GM06990 (cell line): ENCODE data around the gene PLB1.
A peak's percentile ranks its signal among the peaks of the same experiment; 100 is the strongest.

Experiments
- DNase-seq: peaks from one replicate; pipeline ENCODE4 v3.0.0-alpha.2; 2011; ENCODE audit not compliant: insufficient read length; ENCODE audit errors: extremely low read depth
- H3K27me3 ChIP-seq: replicated peaks from 2 replicates; pipeline ENCODE4 v1.6.0; 2011; ENCODE audit warnings: low read length; ENCODE audit not compliant: control insufficient read depth, insufficient read depth
- H3K36me3 ChIP-seq: 2 replicates; pipeline ENCODE4 v1.5.1; 2011; ENCODE audit warnings: low read length; ENCODE audit not compliant: control insufficient read depth, insufficient read depth
- H3K4me3 ChIP-seq: replicated peaks from 2 replicates; pipeline ENCODE4 v1.5.1; 2011; ENCODE audit warnings: low read depth, mild to moderate bottlenecking, control low read depth, low read length
- TF ChIP-seq, protein P1 (sequence below): IDR thresholded peaks from 2 replicates; pipeline ENCODE4 v1.5.1; 2011; ENCODE audit warnings: low read length, control low read depth, mild to moderate bottlenecking, inconsistent platforms; ENCODE audit not compliant: insufficient read depth, poor library complexity, severe bottlenecking

Gene PLB1

DNA sequence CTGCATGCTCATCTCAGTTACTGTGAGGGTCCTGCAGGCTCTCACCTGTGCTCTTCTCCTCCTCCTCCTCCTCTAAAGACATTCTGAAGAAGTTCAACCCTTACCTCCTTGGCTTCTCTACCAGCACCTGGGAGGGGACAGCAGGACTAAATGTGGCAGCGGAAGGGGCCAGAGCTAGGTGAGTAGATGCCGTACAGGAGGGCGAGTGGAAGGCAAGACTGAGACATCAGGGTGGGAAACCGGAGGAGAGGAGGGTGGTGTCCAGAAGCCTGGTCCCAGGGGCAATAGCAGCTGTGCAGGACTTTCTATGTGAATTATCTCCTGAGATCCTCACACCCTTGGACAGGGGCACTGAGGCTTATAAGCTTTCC lies 124.9 kb downstream of the PLB1 start:
- no peaks in the 10 kb centered on the region for H3K27me3 ChIP-seq
- TF ChIP-seq, protein P1, sequence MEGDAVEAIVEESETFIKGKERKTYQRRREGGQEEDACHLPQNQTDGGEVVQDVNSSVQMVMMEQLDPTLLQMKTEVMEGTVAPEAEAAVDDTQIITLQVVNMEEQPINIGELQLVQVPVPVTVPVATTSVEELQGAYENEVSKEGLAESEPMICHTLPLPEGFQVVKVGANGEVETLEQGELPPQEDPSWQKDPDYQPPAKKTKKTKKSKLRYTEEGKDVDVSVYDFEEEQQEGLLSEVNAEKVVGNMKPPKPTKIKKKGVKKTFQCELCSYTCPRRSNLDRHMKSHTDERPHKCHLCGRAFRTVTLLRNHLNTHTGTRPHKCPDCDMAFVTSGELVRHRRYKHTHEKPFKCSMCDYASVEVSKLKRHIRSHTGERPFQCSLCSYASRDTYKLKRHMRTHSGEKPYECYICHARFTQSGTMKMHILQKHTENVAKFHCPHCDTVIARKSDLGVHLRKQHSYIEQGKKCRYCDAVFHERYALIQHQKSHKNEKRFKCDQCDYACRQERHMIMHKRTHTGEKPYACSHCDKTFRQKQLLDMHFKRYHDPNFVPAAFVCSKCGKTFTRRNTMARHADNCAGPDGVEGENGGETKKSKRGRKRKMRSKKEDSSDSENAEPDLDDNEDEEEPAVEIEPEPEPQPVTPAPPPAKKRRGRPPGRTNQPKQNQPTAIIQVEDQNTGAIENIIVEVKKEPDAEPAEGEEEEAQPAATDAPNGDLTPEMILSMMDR: no peak
- DNase-seq: no peak
- no peak overlapping the region for H3K4me3 ChIP-seq
- H3K36me3 ChIP-seq: no peaks in the 10 kb centered on the region

DNA sequence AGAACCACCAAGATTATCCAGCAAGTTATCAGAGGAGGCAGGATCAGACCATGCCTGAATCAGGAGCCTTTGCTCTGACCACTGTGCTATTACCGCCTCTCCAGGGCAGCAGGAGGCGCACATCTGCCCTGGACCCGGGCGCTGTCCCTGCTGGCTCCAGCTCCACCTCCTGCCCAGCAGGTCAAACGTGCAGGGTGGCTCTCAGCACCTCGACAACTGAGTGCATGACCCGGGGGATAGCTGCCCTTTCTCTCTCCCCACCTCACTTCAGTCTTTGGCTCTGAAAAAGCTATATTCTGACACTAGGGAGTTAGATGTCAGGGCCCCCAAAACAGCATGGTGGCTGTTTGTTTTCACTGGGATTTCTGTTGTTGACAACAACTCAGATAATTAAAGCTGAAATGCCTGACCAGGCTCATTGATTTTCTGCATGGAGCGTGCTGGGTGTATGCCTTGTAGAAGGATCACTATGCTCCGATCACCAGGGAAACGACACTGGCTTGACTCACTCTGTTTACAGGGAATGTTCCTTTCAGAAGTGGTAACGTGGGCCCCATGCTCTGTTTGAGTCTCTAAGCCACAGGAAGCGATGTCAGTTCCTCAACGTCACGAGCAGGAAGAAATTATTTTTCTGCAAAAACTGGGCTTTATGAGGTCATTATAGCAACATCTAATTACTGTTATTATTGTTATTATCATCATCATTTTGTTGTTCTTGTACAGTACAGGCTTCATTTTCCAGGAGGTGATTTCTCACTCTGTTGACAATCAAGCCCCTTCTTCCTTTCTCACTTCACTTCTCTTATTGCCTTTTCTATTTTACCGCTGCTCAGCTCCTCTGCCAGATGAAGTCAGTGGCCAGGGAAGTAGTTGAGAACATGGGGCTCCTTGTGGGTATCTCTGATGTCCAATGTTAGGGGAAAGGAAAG lies 125.6 kb downstream of the PLB1 start:
- H3K27me3 ChIP-seq: no peaks in the 10 kb centered on the region
- H3K36me3 ChIP-seq: no peaks in the 10 kb centered on the region
- TF ChIP-seq, protein P1: peak; percentile 36
- H3K4me3 ChIP-seq: no peak overlapping the region
- DNase-seq: no peak

DNA sequence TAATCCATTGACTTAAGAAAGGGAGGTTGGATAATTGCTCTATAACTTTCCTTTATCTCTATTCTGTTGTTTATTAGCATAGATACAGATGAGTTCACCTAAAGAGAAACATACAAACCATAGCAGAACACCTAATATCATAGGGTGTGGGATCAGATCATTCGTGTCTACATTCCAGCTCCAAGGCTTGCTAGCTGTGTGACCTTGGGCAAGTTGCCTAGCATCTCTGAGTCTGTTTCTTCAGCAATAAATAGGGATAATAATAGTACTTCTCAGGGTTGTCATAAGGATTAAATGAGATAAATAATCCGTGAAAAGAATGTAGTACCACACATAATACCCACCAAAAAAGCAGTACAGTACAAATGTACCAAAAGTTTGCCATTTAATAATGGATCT lies 126.2 kb downstream of the PLB1 start:
- no peak for DNase-seq
- Histone ChIP-seq H3K4me3 (no peak overlapping the region), H3K27me3 (no peaks in the 10 kb centered on the region), H3K36me3 (no peaks in the 10 kb centered on the region)
- TF ChIP-seq, protein P1: no peak

DNA sequence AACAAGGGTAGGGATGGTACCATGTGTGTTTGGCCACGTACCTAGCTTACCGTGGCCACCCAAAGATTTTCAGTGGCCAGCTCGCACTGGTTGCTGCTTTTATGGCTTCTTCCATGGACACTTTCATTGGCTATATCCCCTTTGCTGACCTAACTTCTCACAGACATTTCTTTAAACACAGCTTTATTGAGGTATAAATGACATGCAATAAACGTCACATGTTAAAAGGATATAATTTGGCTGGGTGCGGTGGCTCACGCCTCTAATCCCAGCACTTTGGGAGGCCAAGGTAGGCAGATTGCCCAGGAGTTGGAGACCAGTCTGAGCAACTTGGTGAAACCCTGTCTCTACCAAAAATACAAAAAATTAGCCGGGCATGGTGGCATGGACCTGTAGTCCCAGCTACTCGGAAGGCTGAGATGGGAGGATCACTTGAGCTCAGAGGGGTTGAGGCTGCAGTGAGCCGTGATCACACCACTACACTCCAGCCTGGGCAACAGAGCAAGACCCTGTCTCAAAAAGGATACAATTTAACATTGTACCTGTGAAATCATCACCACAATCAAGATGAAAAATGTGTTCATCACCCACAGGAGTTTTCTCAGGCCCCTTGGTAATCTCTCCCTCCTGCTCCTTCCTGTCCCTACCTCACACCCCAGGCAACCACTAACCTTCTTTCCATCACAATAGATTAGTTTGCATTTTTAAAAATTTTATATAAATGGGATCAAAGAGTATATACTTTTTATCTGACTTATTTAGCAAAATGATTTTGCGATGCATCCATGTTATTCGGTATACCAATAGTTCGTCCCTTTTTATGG lies 127.9 kb downstream of the PLB1 start:
- Histone ChIP-seq H3K36me3 (no peaks in the 10 kb centered on the region), H3K27me3 (no peaks in the 10 kb centered on the region), H3K4me3 (no peak overlapping the region)
- no peak for DNase-seq
- TF ChIP-seq, protein P1: no peak

DNA sequence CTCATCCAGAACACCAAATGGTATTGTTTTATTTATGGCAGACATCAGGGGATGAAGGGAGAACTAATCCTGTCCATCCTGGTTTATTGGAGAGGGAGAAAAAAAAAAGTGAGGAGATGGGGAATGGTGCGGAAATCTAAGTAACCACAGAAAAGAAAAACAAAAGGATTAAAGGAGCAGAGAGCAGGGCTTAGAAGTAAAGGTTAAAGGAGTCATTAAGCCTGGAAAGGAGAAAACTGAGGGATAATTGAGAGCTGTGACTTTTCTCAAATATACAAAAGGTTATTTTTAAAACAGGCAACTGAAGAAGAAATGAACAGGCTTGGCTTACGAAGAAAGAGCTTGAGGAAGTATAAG lies 128.6 kb downstream of the PLB1 start:
- H3K36me3 ChIP-seq: no peaks in the 10 kb centered on the region
- DNase-seq: no peak
- no peak overlapping the region for H3K4me3 ChIP-seq
- no peaks in the 10 kb centered on the region for H3K27me3 ChIP-seq
- TF ChIP-seq, protein P1: no peak
